K562 (cell line): ENCODE results near the gene EIF4G1. TPM values are rescaled to one million over a fixed set of nuclear protein-coding genes. Genes with fewer than 3 reads are reported as not detected.

ENCODE experiments used
- ATF7 ChIP-seq: fragments of 450-650 bp; IDR thresholded peaks from 2 replicates; pipeline ENCODE4 v1.7.1; 2014; ENCODE audit warnings: mild to moderate bottlenecking, moderate library complexity
- CHD7 ChIP-seq: fragments of 200-600 bp; sonication (generic); IDR thresholded peaks from one replicate; pipeline ENCODE4 v1.6.1; 2012; ENCODE audit warnings: mild to moderate bottlenecking, low read depth, low read length, inconsistent platforms
- CTCF ChIP-seq, 3 experiments: IDR thresholded peaks in 2 of 3; conservative IDR thresholded peaks in 1 of 3; 2 replicates each; pipeline ENCODE4 v1.5.1; 2011 to 2012; ENCODE audit warnings: low read length in 3 of 3, mild to moderate bottlenecking in 3 of 3, control low read depth in 2 of 3, improper control_type of control experiment in 1 of 3, inconsistent platforms in 1 of 3, low read depth in 1 of 3, mixed read lengths in 1 of 3, moderate library complexity in 1 of 3; ENCODE audit not compliant: insufficient read depth in 2 of 3
- DDX20 ChIP-seq: fragments of 450-650 bp; IDR thresholded peaks from 2 replicates; pipeline ENCODE4 v1.6.1; 2016; ENCODE audit warnings: missing genetic modification characterization, low read depth, mild to moderate bottlenecking, missing compliant biosample characterization, moderate library complexity
- ESRRA ChIP-seq: fragments of 450-650 bp; IDR thresholded peaks from 2 replicates; pipeline ENCODE4 v1.6.1; 2014; ENCODE audit warnings: low read depth, mild to moderate bottlenecking, moderate library complexity, borderline replicate concordance
- KLF16 ChIP-seq: IDR thresholded peaks from 2 replicates; pipeline ENCODE4 v1.6.1; 2016; ENCODE audit warnings: antibody characterized with exemption
- MECOM ChIP-seq: fragments of 250-450 bp; sonication (Bioruptor Pico); IDR thresholded peaks from 2 replicates; pipeline ENCODE4 v1.8.0; 2022; ENCODE audit warnings: inconsistent platforms
- MED1 ChIP-seq: sonication (generic); formaldehyde crosslinking; IDR thresholded peaks from 2 replicates; pipeline ENCODE4 v1.8.1; 2023; ENCODE audit warnings: missing genetic modification reagents, borderline replicate concordance
- PML ChIP-seq: IDR thresholded peaks from 2 replicates; pipeline ENCODE4 v1.6.1; 2012; ENCODE audit warnings: low read length, inconsistent platforms
- XRCC3 ChIP-seq: fragments of 450-650 bp; IDR thresholded peaks from 2 replicates; pipeline ENCODE4 v1.6.1; 2017; ENCODE audit warnings: mild to moderate bottlenecking, moderate library complexity
- YY1 ChIP-seq, 3 experiments: IDR thresholded peaks; 2 replicates each; pipeline ENCODE4 v1.6.1; 2011; ENCODE audit warnings: low read length in 2 of 3, mild to moderate bottlenecking in 2 of 3, moderate library complexity in 2 of 3, borderline replicate concordance in 1 of 3, control low read depth in 1 of 3, low read depth in 1 of 3; ENCODE audit not compliant: insufficient read depth in 3 of 3, insufficient replicate concordance in 2 of 3, control insufficient read depth in 1 of 3, insufficient read length in 1 of 3; ENCODE audit errors: extremely low read depth in 1 of 3
- ZBTB7A ChIP-seq: IDR thresholded peaks from 2 replicates; pipeline ENCODE4 v1.6.1; 2011; ENCODE audit warnings: low read depth, mild to moderate bottlenecking, low read length, moderate library complexity, borderline replicate concordance; ENCODE audit not compliant: control insufficient read depth
- polyA plus RNA-seq, 8 experiments: library from polyadenylated mRNA; depleted of rRNA in 4 of 8; stranded (reverse) in 5 of 8; unstranded in 3 of 8; fragments of >200 nt; fragmentation: Nextera tagmentation in 2 of 8; fragmentation: Illumina TruSeq in 1 of 8; extraction: Ambion mirVana in 2 of 8; extraction: Trizol in 1 of 8; gene quantifications; 2 replicates each; pipeline versions ENCODE4 v1.2.1 to v1.2.3, GENCODE V29; 2011 to 2014; ENCODE audit warnings: inconsistent platforms in 1 of 8, missing spikeins in 1 of 8
- total RNA-seq, 7 experiments: library from RNA; depleted of rRNA in 6 of 7; stranded (reverse); fragments of >200 nt in 6 of 7; fragmentation: Illumina TruSeq in 2 of 7; extraction: Trizol in 2 of 7; gene quantifications; 2 replicates each; pipeline versions ENCODE4 v1.2.1 to v1.2.3, GENCODE V29; 2011 to 2021; ENCODE audit warnings: low replicate concordance in 1 of 7

EIF4G1 gene
- total and polyA plus RNA-seq, 9 of the 15 experiments (the other 6 are each of a cell fraction or from before 2014, with no cell fraction given) = 4.6 to 505 (median 155) TPM

GRCh38 chr3:184362668-184363546 is 48.5 kb downstream of the EIF4G1 start (continued):
- TF ChIP-seq CTCF (IDR thresholded peaks at IDR 0.05 in 2 of 3, conservative IDR thresholded peaks at IDR 0.05 in 1 of 3; ENCODE audit: insufficient read depth in 2 of 3, low read depth in 1 of 3, low read length in 3 of 3) = peak; percentile 78 to 88 (median 80)
- TF ChIP-seq KLF16 = peak; percentile 97
- TF ChIP-seq YY1 (IDR thresholded peaks at IDR 0.05; ENCODE audit: borderline replicate concordance in 1 of 3, control insufficient read depth in 1 of 3, extremely low read depth in 1 of 3, insufficient read depth in 3 of 3, insufficient read length in 1 of 3, insufficient replicate concordance in 2 of 3, low read depth in 1 of 3, low read length in 2 of 3) = peak in 2 of 3 experiments; percentile 59 to 83
- no peak for TF ChIP-seq XRCC3
- TF ChIP-seq DDX20 (tag) = no peak
- 0 out of 2 replicates have a peak, but pooled peaks have one; percentile 32 for TF ChIP-seq MECOM (CRISPR knock-in tag)
- no peak for TF ChIP-seq MED1 (CRISPR knock-in tag)
- peak; percentile 84 for TF ChIP-seq ATF7
- peak; percentile 82 for TF ChIP-seq PML
- no peak for TF ChIP-seq CHD7
- TF ChIP-seq ESRRA = peak; percentile 78; the same call in 1 of the 2 replicates
- peak; percentile 87; the same call in 1 of the 2 replicates for TF ChIP-seq ZBTB7A
